CD4-positive, alpha-beta T cell treated with Interleukin-17A for 1 hour (primary cell): ENCODE measurements around the gene GGACT.
A peak's percentile ranks its signal among the peaks of the same experiment; 100 is the strongest.

ENCODE experiments used
- DNase-seq: peaks from one replicate; pipeline ENCODE4 v3.0.0-alpha.2; 2020

Gene GGACT

DNA sequence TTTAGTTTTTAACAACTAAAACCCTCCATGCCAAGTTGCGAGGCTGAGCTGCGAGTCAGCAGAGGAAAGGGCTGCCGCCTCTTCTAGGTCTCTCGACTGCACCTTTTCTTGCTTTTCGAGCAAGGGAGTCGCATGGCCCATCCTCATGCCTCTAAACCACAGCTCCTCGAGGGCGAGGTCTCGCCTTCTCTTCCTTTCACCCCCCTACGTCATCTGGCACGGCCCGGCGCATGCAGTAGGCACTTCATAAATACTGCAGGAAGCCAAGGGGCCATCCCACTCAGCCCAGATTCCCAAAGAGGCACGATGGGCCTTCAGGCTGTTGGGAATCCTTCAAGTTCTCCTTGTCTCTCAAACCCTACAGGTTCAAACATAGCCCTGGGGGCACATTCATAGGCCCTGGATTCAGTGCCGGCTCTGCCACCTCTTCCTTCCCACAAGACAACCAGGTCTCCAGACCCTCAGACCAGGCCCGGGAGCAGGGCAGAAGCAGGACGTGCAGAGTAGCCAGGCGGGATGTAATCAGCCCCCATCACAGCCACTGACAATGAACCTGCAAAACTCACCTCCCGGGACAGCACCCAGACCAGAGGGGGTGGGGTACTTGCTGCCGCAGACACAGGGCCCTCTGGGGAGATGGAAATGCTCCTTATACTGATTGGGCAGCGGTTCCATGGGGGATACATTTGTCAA, 41.7 kb downstream of the GGACT start:
- no peak for DNase-seq

DNA sequence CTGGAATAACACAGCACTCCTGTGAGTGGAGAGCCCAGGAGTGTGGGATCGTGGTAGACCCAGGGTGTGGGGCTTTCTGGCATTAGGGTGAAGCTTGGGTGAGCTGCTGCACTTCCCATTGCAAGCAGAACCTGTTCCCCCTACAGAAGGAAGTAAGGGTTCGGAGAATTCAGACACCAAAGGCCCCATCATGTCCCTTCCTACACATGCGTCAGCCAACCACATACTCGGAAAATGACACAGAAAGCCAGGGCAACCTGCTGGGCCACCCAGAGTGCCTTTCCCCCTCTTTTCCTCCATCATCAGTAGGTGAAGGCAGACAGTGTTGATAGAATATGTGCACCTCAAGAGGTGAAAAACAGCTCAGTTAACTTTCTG, 42.9 kb downstream of the GGACT start:
- no peak for DNase-seq

DNA sequence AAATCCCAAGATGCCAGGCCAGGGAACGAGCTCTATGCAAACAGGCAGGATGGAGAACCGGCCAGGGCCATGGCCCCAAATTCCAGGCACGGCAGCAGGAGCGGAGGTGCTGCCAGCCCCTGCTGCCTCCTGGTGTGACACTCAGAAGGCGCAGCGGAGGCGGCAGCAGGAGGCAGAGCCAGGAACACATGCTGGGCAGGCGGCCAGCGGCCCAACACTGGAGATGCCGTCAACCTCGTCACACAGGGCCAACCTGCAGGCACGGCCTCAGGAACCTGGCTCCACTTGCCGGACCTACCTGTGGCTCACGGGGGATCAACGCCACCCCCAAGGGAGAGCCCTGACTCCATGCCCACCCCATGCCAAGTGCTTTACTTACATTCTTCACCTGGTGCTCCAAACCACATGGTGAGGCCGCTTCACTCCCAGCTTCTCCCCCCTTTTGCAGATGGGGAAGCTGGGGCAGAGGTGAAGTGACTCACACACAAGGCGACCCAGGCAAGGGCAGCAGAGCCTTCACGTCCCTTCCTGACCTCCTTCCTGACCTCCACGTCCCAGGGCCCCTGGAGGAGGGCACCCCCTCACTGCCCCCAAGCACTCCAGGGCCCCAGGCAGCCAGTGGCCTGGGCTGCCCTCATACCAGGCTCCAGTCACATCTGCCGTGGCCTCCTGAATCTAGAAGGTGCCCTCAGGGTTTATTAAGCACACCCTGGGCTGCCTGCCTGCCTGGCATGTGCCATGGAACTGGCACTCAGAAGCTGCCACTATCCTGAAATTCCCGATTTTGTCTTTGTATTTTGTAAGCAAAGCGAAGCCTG, 43.5 kb downstream of the GGACT start:
- DNase-seq: no peak

DNA sequence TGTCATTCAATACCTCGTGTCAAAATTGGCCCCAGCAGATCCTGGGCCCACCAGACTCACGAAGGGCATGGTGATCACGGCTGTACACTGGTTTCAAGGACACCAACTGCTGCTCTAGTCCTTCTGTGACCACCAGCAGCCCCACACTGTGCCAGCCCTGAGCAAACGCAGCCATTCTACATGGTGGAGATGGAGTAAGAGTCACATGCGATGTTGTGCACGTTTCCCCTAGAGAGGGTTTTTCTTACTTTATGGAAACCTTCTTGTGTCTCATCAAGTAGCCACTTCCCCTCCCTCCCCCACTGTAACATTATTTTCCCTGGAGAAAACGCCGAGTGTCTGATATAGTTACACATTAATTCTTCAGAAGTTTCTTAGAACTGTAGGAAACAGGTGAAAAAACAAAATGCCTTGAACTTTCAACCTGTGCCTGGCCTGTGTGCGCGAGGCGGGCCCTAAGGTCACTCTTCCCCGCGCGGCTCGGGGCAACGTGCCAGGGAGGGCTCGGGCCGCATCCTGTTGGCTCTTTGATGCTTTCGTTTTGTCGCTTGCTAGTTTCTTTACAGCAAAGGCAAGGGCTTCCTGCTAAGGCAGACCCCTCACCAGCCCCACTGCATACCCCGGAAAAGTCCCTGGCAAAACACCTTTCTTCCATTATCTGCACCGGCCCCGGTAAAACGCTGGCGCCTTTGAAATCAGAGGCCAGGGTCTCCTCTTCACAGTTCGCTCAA, 44.6 kb downstream of the GGACT start:
- no peak for DNase-seq

DNA sequence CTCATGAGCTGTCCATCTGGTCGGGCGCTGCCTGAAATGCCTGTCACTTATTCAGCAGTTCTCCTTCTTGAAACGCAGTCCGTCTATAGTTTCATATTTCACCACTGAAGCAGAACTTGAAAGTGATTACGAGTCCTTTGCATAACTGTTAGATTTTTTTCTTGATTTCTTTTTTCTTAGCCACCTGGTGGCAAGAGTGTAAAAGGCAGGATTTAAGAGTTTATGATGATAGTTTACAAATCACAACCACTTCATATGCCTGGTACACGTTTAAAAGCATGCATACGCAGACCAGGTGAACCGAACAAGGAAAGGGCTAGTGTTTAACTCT, 45.8 kb downstream of the GGACT start:
- DNase-seq: peak; percentile 52

DNA sequence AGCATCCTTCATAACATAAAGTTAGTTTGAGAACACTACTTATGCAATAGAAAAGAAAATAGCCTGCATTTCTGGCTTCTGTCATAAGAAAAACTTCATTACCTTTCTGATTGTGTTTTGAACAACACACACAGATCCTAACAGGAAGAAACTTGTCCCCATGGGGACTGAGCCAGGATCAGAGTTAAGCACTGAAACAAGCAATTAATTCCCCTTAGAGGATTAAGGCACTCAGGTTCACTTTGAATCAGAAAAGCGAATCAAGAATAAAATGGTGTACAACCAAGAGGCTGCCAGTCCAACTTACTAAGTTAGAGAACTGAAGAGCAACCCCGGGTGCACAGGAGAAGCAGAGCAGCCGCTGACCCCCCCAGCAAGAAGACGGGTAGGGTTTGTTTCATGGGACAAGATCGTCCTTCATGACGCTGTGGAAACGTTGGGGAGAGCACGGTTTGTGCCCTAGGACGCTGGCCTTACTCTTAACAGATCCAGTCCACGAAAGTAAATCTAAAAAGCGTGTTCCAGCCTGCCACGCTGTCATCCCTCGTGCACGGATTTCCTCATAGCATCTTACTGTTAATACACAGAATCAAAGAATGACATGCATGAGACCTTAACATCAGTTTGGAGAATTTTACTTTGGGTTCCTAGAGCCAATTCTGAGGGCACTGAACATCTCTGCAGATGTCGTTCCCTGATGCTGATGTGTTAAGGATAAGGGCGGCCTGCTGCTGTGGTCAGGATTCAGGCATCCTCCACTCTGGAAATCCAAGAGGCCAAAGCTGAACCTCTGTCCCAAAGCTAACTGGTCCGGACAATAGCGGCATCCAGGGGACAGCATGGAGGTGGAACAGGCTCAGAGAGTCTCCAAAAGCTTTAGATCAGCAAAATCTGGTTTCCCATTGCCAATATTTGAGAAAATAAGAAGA, 46.4 kb downstream of the GGACT start:
- DNase-seq: no peak

DNA sequence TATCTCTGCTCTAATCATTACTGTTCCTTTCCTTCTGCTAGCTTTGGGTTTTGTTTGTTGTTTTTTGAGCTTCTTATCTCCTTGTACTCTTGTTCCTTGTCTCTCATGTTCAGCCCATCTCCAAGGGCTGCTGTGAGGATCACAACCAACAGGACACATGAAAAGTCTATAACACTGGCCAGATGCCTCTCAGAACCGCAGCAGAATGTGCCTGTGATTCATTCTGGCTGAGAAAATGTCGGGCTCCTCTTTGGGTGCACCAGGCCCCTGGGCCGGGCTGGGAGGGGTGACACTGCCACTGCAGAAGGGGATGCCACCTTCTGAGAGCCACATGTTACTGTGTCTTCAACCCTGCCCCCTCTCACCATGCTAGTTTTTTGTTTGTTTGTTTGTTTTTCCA, 48.0 kb downstream of the GGACT start:
- DNase-seq: no peak

DNA sequence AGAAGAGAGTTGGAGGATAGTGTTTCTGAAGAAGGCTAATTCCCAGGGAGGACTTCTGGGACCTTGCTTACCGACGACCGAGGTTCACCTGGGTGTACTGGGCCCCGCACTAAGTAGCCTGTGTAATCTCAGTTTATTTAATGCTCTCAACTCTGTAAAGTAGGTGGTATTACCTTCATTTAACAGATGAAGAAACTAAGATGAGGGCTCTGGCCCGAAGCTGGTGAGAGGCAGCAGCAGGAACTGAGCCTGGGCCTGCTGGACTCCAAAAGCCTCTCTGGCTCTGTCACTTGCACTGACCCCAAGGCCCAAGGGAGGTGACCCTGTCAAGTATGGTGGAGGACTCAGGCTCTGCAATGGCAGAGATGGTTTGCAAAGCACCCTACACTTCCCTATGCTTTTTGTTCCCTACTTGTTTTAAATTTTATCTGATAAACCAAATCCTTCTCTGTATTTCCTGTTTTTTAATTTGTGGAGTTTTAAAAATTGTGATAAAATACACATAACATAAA, 50.6 kb downstream of the GGACT start:
- no peak for DNase-seq

DNA sequence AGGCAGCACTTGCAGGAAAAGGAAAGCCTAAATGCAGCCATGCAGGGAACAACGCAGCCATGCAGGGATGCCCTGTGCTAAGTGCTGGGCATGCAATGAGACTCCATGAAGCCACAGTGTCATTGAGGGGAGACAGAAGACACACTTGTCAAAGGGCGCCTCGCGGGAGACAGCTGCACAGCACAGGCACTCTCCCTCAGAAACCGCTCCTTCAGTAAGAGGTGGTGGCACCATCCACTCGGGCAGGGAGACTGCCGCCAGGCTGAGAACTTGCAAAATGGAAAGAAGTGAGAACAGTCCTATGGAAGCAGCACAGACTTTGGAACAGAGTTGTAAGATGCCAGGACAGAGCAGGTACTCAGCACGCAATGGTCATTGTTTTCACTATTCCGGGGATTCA, 51.1 kb downstream of the GGACT start:
- no peak for DNase-seq

DNA sequence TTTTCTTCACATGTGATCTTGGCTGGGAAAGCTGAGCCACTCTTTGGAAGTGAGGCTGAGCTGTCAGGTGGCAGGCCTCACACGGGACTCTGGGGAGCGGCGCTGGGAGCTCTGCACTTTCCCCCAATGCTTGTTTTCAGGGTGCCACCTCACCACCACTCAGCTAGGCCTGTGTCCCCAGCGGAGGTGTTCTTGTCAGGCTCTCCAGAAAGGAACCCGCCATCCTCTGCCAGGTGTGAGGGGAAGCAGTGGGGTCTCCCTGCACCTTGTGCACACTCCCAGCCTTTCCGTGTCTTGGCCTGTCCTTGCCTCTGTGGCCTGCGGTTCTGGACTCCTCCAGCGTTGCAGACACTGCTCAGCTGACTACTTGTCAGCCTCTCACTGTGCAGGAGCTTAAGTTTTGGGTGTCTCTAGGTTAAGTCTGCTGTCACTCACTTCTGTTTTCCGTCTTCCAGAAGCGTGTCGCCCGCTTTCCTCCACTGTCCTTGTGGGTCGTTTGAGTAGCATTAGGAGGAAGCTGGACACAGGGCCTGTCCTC, 51.9 kb downstream of the GGACT start:
- no peak for DNase-seq

DNA sequence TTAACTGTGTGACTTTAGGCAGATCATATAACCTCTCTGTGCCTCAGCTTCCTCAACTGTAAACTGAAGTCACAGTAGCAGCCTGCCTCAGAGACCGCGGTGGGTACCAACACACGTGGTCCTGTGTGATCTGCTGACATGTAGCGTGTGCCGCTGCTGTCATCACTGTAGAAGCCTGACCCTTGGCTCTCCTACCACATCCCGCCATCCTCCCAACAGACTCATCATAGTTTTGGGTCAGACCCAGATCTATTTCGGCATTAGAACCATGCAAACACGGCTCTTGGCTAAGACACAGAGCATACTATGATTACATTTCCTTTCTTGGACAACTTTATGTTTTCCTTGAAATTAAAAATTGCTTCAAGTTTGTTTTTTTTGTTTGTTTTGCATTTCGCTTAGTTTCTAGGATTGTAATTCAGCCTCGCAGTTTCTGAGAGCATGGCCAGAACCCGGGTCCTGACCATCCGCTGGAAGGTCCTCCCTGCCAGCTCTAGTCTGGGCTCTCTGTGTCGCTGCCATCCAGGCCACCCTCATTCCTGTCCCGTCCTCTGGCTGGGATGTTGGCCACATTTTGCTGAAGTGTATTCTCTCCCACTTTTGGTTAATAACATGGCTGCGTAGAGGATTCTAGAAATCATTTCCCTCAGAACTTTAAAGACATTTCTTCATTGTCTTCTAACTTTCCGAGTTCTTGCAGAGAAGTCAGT, 53.0 kb downstream of the GGACT start:
- no peak for DNase-seq

DNA sequence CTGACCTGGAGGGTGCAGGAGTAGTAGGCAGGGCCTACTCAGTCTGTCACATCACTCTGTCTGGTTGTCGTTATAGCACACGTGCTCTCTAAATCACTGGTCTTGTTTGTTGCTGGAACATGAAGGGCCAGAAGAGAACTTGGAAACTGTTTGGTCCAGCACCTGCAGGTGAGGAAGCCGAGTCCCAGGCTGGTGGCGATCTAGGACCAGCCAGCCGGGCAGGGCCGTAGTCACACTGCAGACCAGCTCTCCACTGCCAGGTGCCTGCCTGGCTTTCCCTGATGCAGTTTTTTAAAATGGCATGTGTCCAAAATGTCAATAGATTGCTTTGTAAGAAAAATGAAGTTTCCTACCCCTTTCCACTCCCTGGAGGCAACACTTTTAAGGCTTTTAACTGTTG, 53.7 kb downstream of the GGACT start:
- no peak for DNase-seq

DNA sequence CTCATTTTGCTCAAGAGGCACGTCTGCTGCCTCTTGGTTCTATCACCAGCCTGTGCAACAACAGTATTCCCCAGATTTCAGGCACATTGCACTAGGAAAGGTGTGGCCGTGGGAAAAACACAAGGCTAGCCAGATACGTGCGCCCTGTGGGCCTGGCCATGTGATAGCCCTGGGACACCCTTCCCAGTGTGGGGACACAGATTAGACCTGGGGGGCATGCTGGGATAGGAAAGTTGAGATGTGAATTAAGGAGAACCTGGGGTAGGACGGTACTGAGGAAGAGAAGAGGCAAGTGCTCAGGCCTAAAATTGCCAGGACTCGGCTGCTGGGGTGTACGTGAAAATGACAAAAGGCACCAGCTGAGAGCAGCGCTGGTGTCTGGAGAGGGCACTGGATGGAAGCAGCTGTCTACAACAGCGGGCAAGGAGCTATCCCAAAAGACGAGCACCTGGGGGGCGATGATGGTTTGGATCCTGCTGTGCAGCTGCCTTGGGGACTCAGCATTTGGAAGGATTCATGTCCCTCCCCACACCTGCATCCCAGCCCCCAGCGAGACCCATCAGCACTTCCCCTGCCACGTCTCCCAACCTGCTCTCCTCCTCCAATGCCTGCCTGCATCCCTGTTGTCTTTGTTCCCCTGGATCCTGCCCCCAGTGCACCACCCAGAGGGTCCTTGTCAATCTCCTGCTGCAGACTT, 54.3 kb downstream of the GGACT start:
- no peak for DNase-seq

DNA sequence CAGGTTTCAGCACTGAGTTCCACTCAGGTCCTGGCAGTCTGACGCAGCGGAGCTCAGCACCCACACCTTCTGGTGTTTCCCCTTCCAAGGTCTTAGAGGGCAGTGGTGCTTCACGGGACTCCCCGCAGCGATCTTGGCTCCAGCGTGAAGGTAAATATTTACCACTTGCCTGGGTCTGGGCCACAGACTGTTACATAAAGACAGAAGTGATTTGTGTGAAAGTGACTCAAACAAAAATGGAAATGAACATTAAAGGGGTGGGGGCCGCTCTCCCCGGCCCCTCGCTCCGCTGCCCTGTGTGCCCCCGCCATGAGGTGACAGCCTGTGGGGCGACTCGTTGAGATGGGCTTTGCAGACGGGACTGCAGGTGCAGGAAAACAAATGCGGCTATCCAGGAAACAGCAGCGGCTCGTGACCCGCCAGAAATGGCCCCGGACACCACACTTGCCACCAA, 55.0 kb downstream of the GGACT start:
- no peak for DNase-seq

DNA sequence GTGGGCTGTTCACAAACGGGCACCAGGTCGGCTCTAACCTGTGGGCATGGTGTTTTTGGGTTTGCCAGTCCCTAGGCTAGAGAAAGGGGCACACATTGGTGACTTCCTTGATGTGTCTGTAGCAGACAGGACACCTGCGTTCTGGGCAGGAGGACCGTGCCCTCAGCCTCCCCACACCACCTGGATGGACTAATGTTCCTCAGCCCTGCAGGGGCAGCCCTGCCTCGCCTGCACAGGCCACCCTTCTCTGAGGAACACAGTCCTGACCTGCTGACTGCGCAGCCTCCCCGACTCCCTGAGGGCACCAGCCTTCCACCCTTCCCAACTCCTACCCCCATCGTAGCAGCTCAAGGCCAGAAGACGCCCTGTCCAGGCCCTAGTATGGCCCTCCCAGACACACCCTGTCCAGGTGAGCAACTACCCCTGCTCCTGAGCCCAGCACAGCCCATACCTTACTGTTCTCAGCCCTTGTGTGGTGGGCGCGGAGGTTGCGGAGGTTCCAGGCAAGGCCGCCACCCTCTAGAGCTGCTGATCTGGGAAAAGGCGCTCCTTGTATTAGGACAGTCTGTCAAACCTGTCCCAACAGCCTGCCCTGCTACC, 55.7 kb downstream of the GGACT start:
- no peak for DNase-seq

DNA sequence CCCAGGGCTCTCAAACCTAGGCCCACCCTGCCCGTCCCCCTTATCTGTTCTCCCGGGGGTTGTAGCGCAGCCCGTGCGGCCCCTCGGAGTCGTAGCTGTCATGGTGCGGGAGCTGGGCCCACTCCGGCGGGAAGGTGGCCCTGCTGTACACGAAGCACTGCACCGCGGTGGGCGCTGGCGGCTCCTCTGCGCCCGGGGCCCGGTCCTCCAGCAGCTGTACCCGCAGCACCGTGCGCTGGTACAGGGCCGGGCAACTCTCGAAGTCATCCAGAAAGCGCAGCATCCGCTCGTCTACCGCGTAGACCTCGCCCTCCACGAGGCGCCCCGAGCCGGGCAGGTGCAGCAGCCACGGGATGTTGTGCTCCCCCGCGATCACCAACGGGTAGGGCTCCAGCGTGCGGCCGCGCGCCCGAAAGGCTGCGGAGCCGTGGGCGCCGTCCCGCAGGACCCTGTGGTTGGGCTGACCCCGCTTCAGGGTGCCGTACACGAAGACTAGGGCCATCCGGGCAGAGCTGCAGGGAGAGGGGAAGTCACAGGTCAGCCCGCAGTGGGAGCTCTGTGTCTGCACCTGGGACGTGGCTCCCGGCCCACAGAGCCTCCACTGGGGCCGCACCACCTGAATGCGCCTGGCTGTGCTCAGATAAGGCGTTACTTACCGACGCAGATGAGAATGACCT, 56.4 kb downstream of the GGACT start:
- DNase-seq: no peak

DNA sequence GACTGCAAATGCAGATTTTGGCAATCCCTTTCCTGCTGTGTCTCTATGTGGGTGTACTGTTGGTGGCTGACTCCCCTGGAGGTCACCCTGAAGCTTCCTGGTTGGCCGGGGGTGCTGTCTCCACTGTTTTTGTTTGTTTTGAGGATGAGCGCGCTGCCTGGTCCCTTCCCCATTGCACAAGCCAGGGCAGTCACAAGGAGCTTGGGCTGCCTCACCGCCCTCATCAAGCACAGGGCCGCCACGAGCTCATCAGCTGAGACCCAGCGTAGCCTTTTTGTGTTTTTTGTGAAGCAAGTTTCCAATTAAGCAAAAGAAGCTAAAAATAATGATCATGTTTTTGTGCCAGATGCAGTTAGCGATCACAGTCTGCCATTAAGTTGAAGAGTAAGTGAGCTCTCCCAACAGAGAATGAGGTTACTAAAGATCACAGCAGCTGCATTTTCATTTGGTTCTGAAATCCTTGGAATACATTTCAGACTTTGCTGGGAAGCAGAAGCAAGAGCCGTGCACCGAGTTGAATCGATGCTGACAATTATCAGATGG, 57.8 kb downstream of the GGACT start:
- no peak for DNase-seq

DNA sequence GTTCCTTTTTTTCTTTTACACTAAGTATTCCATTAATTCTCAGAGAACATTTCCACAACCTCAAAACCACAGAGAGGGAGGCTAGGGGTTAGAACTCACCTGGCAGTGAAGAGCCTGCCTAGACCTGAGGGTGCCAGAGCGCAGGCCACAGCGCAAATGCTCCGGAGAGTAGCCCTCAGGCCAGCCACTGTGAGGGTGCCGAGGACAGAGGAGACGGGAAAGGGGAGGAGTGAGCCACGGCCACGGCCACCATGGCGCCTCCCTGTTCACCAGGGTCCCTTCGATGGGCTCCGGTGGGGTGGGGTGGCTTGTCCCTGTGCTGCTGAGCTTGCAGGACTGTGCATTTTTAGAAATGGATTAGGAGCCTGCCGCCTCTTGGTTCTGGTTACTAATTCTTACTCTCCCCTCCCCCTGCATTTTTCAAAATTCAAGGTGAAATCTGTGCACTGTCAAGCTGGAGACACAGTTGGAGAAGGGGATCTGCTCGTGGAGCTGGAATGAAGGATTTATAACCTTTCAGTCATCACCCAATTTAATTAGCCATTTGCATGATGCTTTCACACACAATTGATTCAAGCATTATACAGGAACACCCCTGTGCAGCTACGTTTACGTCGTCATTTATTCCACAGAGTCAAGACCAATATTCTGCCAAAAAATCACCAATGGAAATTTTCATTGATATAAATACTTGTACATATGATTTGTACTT, 58.8 kb downstream of the GGACT start:
- DNase-seq: no peak

DNA sequence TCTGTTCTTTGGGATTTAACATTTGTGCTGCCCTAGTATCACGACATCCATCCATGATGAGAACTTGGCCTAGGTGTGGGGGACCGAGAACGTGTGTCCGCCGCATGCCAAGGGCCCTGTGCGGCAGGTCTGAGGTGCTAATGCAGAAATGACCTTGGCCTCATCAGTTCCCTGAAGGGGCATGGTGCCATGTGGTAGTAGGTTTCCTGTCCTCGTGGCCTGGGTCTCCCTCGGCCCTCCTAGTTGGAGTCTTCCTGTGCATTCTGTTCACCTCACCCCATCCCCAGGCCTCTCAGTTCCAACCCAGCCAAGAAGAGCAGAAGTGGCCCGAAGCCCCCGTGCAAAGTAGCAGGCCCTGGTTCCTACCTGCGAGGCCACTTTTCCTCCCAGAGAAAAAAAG, 59.8 kb downstream of the GGACT start:
- no peak for DNase-seq
